Measurements from ENCODE around the gene NACC1.

The NACC1 gene

DNA sequence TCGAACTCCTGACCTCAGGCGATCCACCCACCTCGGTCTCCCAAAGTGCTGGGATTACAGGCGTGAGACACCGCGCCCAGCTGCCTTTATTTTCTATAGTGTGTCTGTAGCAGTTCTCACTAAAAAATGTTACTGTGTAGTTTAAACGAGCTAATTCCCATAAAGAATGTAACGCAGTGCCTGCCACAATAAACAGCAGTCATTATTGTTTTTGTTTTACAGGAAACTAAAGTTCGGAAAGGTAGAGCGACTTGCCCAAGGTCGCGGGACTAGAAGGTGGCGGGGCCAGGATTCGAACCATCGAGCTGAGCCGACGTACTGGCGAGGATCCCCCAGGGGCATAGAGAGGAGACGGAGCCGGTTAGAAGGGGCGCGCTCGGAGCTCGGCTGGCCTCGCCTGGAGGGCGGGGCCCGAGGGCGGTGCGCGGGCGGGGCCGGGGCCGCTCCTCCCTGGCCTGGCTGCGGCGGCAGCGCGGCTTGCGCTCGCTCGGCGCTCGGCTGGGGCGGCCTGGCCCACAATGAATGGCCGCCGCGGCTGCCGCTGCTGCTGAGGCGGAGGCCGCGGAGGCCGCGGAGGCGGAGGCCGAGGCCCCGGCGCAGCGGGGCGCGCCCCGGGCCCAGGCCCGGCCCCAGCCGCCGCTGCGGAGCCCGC, at the start of gene NACC1:
Gene NACC1, plus strand, starts transcription at position 493 of the 652 bp plus-strand sequence. CDS start 16,944 bp downstream, outside the sequence.
- peaks cover 53% of the 10 kb centered on the region for H3K4me1 Mint-ChIP-seq
- H3K27ac Mint-ChIP-seq = peak within 1 kb of the TSS; percentile 96
- DNase-seq = peak; percentile 93 to 95

DNA sequence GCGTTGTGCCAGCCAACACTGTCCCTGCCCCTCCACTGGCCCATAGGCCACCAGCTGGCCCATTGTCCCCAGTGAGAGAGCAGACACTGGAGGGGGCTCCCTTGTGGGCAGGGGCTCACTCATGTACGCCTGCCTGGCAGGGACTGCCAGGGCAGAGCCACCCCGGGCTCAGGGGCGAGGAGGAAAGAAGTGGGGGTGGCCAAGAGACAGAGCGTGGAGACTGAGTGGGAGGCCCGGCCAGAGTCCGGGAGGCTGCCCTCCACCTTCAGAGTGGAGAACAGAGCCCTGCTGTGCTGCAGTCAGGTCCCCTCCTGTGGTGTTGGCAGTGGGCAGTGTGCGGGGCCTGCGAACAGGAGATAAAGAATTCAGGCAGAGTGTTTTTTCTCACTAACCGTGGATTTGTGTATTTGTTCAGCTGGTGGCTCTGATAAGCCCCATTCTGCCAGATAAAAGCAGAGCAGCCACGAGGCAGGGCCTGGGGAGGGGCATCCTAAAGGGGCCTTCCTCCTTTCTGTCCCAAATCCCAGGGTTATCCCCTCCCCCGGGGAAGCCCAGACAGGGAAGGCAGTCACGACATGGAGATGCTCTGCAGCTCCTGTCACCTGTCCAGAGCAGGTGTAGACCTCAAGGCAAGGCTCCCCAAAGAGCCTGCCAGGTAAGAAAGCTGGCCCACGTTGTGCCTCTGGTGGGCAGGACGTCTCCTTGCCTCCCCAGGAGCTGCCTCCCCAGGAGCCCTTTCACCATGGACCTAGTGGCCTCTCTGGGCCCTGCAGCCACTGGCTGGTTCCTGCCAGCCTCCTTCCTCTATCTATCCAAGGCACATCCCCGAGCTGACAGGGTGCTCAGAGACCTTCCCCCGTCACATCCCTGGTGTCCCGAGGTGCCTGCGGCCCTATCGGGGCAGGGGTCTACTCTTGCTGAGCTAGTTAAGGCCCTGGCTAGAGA, 48.4 kb upstream of the NACC1 start:
- Mint-ChIP-seq H3K27ac (no peak overlapping the region), H3K4me1 (no peaks in the 10 kb centered on the region), H3K4me3 (no peak overlapping the region), H3K9me3 (no peaks in the 10 kb centered on the region), H3K27me3 (no peaks in the 10 kb centered on the region)
- ATAC-seq (no peak), DNase-seq (no peak)

More for the DNA sequence above, at the start of gene NACC1:
- H3K4me3 Mint-ChIP-seq = peak within 1 kb of the TSS; percentile 95
- H3K27me3 Mint-ChIP-seq = no peaks in the 10 kb centered on the region
- peak; percentile 93 for ATAC-seq
- no peaks in the 10 kb centered on the region for H3K9me3 Mint-ChIP-seq

DNA sequence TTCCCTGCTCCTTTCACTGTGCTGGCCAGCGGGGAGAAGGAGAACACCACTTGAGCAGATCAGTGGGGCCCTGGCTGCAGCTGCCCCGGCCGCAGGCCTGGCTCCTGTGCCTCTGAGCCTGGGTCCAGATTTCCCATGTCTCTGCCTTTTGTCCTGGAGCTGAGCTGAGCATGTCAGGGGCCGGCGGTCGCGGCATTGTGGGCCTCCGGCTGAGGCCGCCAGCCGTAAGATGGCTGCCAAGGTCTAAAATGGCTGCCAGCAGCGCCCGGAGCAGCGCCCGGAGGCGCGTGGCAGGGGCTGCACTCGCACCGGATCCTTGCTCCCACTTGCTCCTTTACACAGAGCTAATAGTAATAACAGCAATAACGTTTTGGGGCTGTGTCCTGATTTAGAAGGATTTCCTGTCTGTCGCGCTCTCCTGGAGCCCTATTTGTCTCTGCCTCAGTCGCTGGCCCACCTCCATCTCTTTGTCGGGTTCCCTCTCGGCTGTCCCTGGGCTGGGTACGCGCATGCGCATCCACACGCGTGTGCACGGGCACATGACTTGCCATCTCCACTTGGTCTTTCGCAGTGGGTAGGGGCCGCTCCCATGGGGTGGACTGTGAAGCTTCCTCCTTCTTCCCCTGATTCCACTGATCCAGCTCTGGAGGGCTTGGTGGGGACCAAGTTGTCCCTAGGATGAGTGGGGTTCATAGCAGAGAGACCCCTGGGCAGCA, 47.5 kb upstream of the NACC1 start:
- no peak overlapping the region for H3K4me3 Mint-ChIP-seq
- ATAC-seq = no peak

DNA sequence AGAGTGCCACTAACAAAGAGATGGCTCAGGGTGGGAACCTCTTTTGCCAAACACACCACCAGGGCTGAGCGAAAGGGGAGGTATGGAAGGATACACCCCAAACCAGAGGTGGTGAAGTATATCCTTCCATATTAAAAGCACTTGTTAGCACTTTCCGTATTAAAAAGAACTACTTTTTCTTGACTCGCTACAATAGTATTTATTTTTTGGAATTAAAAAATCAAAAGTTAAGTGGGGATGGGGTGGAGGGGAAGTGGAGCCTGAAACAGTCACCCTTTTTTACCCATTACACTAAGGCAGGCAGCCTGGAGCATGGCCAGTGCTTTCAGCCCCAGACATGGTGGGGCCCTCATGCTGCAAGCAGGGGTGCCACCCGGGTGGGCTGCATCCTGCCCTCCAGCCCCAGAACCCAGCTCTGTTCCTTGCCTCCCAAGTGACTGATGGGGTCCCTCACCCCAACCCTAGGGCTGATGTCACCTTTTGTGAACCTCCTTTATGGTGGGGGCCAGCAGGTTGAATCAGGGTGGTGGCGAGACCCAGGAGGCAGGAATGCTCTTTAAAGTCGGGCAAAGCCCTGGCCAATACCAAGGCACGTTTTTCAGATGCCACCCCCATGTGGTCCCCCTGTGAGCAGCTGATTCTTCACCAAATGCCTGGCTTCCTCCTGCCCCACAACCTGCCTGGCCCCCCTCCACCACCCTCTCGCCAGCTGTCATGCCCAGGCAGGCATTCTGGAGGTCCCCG, 46.4 kb upstream of the NACC1 start:
- Mint-ChIP-seq H3K4me3 (no peak overlapping the region), H3K27ac (no peak overlapping the region), H3K9me3 (no peaks in the 10 kb centered on the region), H3K27me3 (no peaks in the 10 kb centered on the region), H3K4me1 (no peaks in the 10 kb centered on the region)
- DNase-seq (no peak), ATAC-seq (no peak)

More for the DNA sequence above, 47.5 kb upstream of the NACC1 start:
- no peaks in the 10 kb centered on the region for H3K4me1 Mint-ChIP-seq
- H3K27me3 Mint-ChIP-seq = no peaks in the 10 kb centered on the region
- H3K27ac Mint-ChIP-seq = no peak overlapping the region
- no peaks in the 10 kb centered on the region for H3K9me3 Mint-ChIP-seq
- no peak for DNase-seq

DNA sequence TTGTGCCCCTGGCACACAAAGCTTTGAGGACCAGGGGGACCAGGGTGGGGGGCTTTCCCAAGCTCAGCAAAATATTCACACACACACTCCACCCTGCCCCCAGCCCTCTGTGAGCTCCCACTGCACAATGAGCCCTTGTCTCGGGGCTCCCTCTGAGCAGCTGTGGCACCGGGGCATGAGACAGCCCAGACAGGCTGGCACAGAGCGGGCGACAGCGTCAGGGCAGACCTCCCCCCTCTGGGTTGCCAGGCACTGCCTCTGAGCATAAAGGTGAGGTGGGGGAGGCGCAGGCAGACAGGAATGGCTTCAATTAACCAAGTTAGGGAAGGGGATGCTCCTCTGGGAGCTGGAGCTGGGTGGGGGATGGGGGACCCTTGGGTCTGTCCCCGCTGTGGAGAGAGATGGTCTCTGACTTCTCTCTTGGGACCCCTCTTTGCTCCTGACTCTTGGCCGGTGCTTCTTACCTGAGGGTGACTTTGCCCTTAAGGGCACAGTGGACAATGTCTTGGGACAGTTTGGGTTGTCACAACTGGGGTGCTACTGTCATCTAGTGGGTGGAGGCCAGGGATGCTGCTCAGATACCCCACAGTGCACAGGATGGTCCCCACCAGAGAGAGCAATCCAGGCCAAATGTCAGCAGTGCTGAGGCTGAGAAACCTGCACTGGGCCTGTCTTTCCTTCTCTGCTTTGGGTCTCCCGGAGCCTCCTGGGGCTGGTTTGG, 45.7 kb upstream of the NACC1 start:
- H3K4me3 Mint-ChIP-seq = no peak overlapping the region
- no peak overlapping the region for H3K27ac Mint-ChIP-seq
- peaks cover 4% of the 10 kb centered on the region for H3K4me1 Mint-ChIP-seq
- no peak for DNase-seq
- H3K9me3 Mint-ChIP-seq = no peaks in the 10 kb centered on the region
- H3K27me3 Mint-ChIP-seq = no peaks in the 10 kb centered on the region
- no peak for ATAC-seq

DNA sequence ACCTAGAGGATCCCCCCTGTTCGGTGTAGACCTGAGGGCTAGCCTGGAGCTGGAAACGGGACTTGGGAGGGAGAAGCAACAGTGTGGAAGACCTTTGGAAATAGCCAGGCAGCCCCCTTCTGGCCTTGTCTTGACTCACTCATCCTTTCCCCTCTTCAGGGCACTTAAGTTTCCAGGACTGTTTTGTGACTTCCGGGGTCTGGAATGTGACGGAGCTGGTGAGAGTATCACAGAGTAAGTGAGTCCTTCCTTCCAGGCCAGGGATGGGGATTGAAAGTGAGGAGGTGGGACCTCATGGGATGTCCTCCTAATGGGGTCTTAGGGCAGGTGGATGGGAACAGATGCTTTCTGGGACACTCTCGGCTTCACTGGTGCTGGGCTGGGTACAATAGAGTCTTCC, 44.8 kb upstream of the NACC1 start:
- no peak overlapping the region for H3K27ac Mint-ChIP-seq
- H3K4me3 Mint-ChIP-seq = no peak overlapping the region
- peaks cover 13% of the 10 kb centered on the region for H3K4me1 Mint-ChIP-seq
- H3K9me3 Mint-ChIP-seq = no peaks in the 10 kb centered on the region
- ATAC-seq (no peak), DNase-seq (no peak)
- no peaks in the 10 kb centered on the region for H3K27me3 Mint-ChIP-seq

DNA sequence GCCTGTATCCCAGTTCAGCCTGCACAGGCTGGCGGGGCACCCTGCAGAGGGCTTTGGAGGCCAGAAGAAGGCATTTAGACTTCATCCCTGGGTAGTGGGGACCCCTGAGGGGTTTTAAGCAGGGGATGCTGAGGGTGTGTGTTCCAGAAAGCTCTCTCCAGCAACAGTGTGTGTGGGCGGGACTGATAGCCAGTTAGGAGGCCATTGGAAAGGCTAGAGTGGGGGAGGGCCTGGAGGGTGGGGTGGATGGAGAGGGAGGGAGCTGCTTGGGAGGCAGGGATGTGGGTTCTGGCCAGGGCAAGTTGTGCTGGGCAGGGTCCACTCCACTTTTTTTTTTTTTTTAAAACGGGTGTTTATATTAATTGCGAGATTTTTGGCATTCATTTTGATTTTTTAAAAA, 43.7 kb upstream of the NACC1 start:
- Mint-ChIP-seq H3K4me1 (peaks cover 18% of the 10 kb centered on the region), H3K27ac (no peak overlapping the region), H3K27me3 (no peaks in the 10 kb centered on the region), H3K4me3 (no peak overlapping the region), H3K9me3 (no peaks in the 10 kb centered on the region)
- DNase-seq (no peak), ATAC-seq (no peak)

DNA sequence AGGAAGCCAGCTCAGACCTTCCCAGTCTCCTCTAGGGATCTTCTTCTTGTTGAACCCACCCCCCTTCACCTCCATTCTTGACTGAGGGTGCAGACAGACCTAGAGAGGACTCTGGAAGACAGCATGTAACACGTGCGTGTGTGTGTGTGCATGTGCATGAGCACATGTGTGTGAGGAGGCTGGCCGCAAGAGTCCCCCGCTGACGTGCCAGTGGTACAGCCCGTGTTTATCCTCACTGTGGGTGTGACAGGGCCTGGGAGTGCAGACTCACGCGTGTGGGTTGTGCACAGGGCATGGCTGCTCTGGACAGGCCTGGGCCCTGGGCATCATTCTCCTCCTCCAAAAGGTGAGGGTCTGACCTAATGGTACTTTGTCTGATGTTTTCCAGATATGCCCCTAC, 41.7 kb upstream of the NACC1 start:
- ATAC-seq (no peak), DNase-seq (no peak)
- Mint-ChIP-seq H3K9me3 (no peaks in the 10 kb centered on the region), H3K27me3 (no peaks in the 10 kb centered on the region), H3K27ac (no peak overlapping the region), H3K4me3 (no peak overlapping the region), H3K4me1 (peaks cover 18% of the 10 kb centered on the region)

DNA sequence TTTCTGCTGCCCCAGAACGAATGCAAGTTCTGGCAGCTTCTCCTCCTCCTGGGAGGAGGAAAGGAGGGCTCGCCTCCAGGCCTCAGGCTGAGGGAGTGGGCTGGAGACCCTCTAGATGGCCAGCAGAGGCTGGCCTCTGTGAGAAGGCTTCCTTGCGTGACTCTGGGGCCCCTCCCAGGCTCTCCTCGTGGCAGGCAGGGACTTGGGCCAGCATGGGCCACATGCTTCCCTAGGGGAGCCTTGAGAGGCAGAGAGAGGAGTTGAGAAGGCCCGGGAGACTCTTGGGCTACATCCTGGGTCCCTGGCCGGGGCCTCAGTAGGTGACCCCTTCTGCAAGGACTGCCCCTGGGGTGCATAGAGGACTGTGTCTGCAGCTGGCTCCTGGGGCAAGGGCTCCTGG, 41.3 kb upstream of the NACC1 start:
- no peak overlapping the region for H3K27ac Mint-ChIP-seq
- DNase-seq = no peak
- peaks cover 18% of the 10 kb centered on the region for H3K4me1 Mint-ChIP-seq
- H3K9me3 Mint-ChIP-seq = no peaks in the 10 kb centered on the region
- no peak overlapping the region for H3K4me3 Mint-ChIP-seq
- no peak for ATAC-seq
- H3K27me3 Mint-ChIP-seq = no peaks in the 10 kb centered on the region

DNA sequence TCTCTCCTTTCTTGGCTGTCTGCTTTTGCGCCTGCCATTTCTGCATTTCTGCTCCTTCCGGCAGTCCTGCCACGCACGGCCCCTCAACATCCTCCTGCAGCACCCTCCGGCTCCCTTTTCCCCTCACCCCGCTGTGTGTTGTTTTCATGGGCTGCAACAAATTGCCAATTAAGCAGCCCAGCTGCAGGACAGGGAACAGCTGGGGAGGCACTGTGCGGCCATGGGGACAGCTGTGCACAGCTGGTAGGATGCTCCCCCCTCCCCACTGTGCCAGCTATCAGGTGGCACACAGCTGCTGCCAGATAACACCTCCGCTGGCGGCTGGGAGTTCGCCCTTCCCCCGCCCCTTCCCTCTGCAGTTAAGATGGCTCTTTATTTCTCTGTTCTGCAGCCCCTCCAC, 40.8 kb upstream of the NACC1 start:
- no peak overlapping the region for H3K4me3 Mint-ChIP-seq
- no peak overlapping the region for H3K27ac Mint-ChIP-seq
- peaks cover 18% of the 10 kb centered on the region for H3K4me1 Mint-ChIP-seq
- ATAC-seq = no peak
- no peak for DNase-seq
- no peaks in the 10 kb centered on the region for H3K27me3 Mint-ChIP-seq
- no peaks in the 10 kb centered on the region for H3K9me3 Mint-ChIP-seq

DNA sequence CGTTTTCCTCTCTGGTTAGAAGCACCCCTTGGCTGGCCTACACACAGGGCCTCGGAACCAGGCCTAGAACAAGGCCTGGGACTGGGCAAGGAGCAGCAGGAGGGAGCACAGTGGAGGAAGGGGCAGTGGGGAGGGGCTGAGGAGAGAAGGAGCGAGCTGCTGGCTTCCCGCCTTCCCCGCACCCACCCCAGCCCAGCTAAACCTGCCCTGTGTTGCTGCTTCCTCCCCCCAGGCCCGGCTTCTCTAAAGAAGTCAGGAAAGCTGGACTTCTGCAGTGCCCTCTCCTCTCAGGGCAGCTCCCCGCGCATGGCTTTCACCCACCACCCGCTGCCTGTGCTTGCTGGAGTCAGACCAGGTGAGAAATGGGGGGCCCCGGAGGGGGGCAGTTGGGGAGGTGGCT, 39.7 kb upstream of the NACC1 start:
- ATAC-seq (no peak), DNase-seq (no peak)
- Mint-ChIP-seq H3K27ac (no peak overlapping the region), H3K4me1 (peaks cover 18% of the 10 kb centered on the region), H3K9me3 (no peaks in the 10 kb centered on the region), H3K27me3 (no peaks in the 10 kb centered on the region), H3K4me3 (no peak overlapping the region)

DNA sequence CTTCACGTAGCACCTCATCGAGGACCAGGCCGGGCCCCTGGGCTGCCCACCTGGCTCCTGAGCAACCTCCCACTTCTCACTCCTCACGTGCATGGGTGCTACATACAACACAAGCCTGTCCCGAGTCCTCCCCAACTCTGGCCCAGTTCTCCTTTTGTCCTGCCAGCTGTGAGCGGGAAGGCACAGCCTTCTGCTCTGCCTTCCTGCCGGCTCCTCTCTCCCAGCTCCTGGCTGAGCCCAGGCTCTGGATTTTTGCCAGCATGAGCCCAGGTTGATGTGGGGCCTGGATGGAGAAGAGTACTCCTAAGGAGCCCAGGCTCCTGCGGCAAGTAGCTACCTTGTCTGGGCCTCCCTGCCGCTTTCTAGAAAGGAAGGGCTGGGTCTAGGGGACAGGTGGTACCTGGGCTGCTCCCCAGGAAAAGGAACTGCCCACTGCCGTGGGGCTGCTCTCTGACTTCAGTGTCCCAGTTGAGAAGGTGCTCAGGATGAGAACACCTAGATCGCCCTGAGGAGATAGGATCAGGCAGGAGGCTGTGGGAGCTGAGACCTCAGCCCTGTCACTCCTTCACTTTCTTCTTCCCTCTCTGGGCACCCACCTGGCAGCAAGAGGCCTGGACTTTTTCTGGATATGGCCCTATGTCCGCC, 39.0 kb upstream of the NACC1 start:
- no peak for ATAC-seq
- DNase-seq = no peak
- Mint-ChIP-seq H3K4me3 (no peak overlapping the region), H3K4me1 (peaks cover 18% of the 10 kb centered on the region), H3K9me3 (no peaks in the 10 kb centered on the region), H3K27ac (no peak overlapping the region), H3K27me3 (no peaks in the 10 kb centered on the region)

DNA sequence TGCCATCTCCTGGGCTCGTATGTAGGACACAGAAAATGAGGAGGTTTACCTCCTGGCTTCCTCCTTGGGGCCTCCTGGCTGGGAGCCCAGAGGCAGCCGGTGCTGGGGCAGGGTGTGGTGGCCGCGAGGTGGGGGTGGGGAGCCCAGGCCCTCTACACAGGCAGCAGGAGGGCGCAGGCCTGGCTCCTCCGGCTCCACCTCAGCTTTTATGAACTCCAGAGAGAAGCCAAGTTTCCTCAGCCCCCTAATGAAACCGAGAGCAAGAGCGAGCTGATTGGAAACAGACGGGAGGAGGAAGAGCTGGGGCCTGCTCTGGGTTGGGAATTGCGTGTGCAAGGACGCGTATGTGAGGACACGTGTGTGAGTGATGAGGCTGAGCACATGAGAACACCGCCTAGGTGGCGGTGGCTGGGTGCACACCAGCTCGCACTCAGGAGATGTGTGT, 38.5 kb upstream of the NACC1 start:
- H3K27ac Mint-ChIP-seq = no peak overlapping the region
- H3K4me1 Mint-ChIP-seq = peaks cover 18% of the 10 kb centered on the region
- H3K4me3 Mint-ChIP-seq = no peak overlapping the region
- no peaks in the 10 kb centered on the region for H3K27me3 Mint-ChIP-seq
- no peaks in the 10 kb centered on the region for H3K9me3 Mint-ChIP-seq
- DNase-seq (no peak), ATAC-seq (no peak)

DNA sequence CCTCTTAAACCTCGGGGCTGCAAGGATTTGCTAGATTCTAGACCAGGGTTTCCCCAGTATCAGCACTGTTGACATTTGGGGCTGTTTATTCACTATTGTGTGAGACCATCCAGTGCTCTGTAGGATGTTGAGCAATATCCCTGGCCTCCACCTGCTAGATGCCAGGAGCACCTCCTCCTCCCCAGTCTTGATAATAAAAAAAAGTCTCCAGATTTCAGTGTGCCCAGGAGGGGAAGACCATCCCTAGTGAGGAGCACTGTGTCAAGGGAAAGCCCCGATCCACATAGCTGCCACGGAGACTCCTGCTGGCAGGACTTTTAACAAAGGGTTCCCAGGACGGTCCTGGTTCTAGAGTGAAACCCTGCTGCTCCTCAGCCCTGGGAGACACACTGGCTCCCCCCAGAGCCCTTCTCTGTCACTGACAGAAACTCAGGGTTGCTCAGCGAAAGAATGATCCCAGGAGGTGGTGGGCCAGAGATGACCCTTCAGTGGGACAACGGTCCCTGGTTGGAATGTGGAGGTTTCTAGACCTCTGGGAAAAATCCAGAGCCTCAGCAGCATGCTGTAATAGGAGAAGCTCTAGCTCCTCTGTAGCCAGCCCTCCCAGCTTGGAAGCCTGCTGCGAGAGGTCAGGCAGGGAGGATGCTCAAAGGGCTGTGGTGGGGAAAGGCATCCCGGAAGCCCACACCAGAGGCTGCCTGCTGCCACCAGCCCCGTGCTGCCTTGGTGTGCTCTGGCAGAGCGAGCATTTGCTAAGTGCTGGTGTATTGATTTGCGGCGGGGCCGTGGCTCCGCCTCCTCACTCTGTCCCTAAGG, 35.7 kb upstream of the NACC1 start:
- H3K4me1 Mint-ChIP-seq = peaks cover 13% of the 10 kb centered on the region
- H3K27ac Mint-ChIP-seq = no peak overlapping the region
- no peak overlapping the region for H3K4me3 Mint-ChIP-seq
- DNase-seq (no peak), ATAC-seq (no peak)
- no peaks in the 10 kb centered on the region for H3K27me3 Mint-ChIP-seq
- H3K9me3 Mint-ChIP-seq = no peaks in the 10 kb centered on the region

Data from stimulated activated naive CD8-positive, alpha-beta T cell treated with anti-CD3 and anti-CD28 coated beads, Interleukin-15, amount 100 ng/mL, for 72 hours (primary cell).